Measurements from ENCODE around the gene INF2.

INF2 gene

GRCh38 chr14:104729835-104730181 is 40.4 kb downstream of the INF2 start:
- Histone ChIP-seq H3K4me1 (ENCODE audit: control insufficient read depth in 1 of 2, insufficient read depth in 1 of 2, low read depth in 1 of 2, low read length in 1 of 2) (peaks cover under 1% of the 10 kb centered on the region in 2 experiments), H3K4me3 (ENCODE audit: low read depth in 1 of 2, low read length in 1 of 2) (no peak overlapping the region), H3K27ac (no peak overlapping the region), H3K36me3 (no peaks in the 10 kb centered on the region), H3K27me3 (peaks cover 20% of the 10 kb centered on the region), H3K9me3 (no peaks in the 10 kb centered on the region)
- TF ChIP-seq CTCF (IDR thresholded peaks at IDR 0.05), result no peak

- Histone ChIP-seq H3K27ac (no peak overlapping the region), H3K4me3 (ENCODE audit: low read depth in 1 of 2, low read length in 1 of 2) (no peak overlapping the region), H3K4me1 (ENCODE audit: control insufficient read depth in 1 of 2, insufficient read depth in 1 of 2, low read depth in 1 of 2, low read length in 1 of 2) (no peaks in the 10 kb centered on the region), H3K9me3 (no peaks in the 10 kb centered on the region), H3K27me3 (peaks cover 13% of the 10 kb centered on the region), H3K36me3 (no peaks in the 10 kb centered on the region)
- no peak for TF ChIP-seq CTCF (IDR thresholded peaks at IDR 0.05)
These were observed 41.1 kb downstream of the INF2 start for GRCh38 chr14:104730487-104730886.

- H3K4me1 ChIP-seq (ENCODE audit: control insufficient read depth in 1 of 2, insufficient read depth in 1 of 2, low read depth in 1 of 2, low read length in 1 of 2), result peaks cover 5 to 7% of the 10 kb centered on the region in 2 experiments
- no peak for TF ChIP-seq CTCF (IDR thresholded peaks at IDR 0.05)
- H3K36me3 ChIP-seq, result no peaks in the 10 kb centered on the region
- H3K4me3 ChIP-seq (ENCODE audit: low read depth in 1 of 2, low read length in 1 of 2), result no peak overlapping the region
- no peaks in the 10 kb centered on the region for H3K9me3 ChIP-seq
- peaks cover 7% of the 10 kb centered on the region for H3K27me3 ChIP-seq
- no peak overlapping the region for H3K27ac ChIP-seq
These were observed 42.2 kb downstream of the INF2 start for GRCh38 chr14:104731320-104732294.

- Histone ChIP-seq H3K36me3 (no peaks in the 10 kb centered on the region), H3K27ac (no peak overlapping the region), H3K4me1 (ENCODE audit: control insufficient read depth in 1 of 2, insufficient read depth in 1 of 2, low read depth in 1 of 2, low read length in 1 of 2) (peaks cover 5 to 7% of the 10 kb centered on the region in 2 experiments), H3K4me3 (ENCODE audit: low read depth in 1 of 2, low read length in 1 of 2) (no peak overlapping the region), H3K9me3 (no peaks in the 10 kb centered on the region), H3K27me3 (peaks cover 7% of the 10 kb centered on the region)
- no peak for TF ChIP-seq CTCF (IDR thresholded peaks at IDR 0.05)
These were observed 43.0 kb downstream of the INF2 start for GRCh38 chr14:104732355-104732804.

- Histone ChIP-seq H3K27me3 (peaks cover under 1% of the 10 kb centered on the region), H3K4me1 (ENCODE audit: control insufficient read depth in 1 of 2, insufficient read depth in 1 of 2, low read depth in 1 of 2, low read length in 1 of 2) (peaks cover 5 to 7% of the 10 kb centered on the region in 2 experiments), H3K27ac (no peak overlapping the region), H3K4me3 (ENCODE audit: low read depth in 1 of 2, low read length in 1 of 2) (no peak overlapping the region), H3K9me3 (no peaks in the 10 kb centered on the region), H3K36me3 (no peaks in the 10 kb centered on the region)
- TF ChIP-seq CTCF (IDR thresholded peaks at IDR 0.05), result no peak
These were observed 43.7 kb downstream of the INF2 start for GRCh38 chr14:104732931-104733681.

All from neutrophil (primary cell).